Omental fat pad (tissue), 4 donors: ENCODE measurements around the gene CCNY. TPM values are rescaled to one million over a fixed set of nuclear protein-coding genes. Genes with fewer than 3 reads are reported as not detected.
"Not testable (repeated sequence)": the region's sequence is repeated elsewhere in the genome, so short reads cannot be mapped to it uniquely, and the experiment has no call there.

ENCODE experiments used
- ATAC-seq: fragments of 150-250 bp; one replicate; pipeline ENCODE4 v1.9.1; 2016; ENCODE audit warnings: mild to moderate bottlenecking, moderate library complexity; ENCODE audit not compliant: low FRiP score
- DNase-seq: peaks from one replicate; pipeline ENCODE4 v3.0.0-alpha.2; 2019; ENCODE audit warnings: low spot score
- total RNA-seq, 4 donors: library from RNA; depleted of rRNA; stranded (reverse); fragments of >200 nt; gene quantifications; one replicate each; pipeline ENCODE4 v1.1.0, GENCODE V29; 2016
- TF ChIP-seq, protein P1 (sequence below), 3 donors: fragments of 450-650 bp; IDR thresholded peaks; one replicate each; pipeline ENCODE4 v1.5.1; 2016 to 2017; ENCODE audit warnings: antibody characterized with exemption in 3 of 3, mild to moderate bottlenecking in 3 of 3, moderate library complexity in 2 of 3

Gene CCNY
- total RNA-seq, 4 donors from 2014 or later: 38.6 to 49.5 (median 47.2) TPM

- TF ChIP-seq, protein P1, sequence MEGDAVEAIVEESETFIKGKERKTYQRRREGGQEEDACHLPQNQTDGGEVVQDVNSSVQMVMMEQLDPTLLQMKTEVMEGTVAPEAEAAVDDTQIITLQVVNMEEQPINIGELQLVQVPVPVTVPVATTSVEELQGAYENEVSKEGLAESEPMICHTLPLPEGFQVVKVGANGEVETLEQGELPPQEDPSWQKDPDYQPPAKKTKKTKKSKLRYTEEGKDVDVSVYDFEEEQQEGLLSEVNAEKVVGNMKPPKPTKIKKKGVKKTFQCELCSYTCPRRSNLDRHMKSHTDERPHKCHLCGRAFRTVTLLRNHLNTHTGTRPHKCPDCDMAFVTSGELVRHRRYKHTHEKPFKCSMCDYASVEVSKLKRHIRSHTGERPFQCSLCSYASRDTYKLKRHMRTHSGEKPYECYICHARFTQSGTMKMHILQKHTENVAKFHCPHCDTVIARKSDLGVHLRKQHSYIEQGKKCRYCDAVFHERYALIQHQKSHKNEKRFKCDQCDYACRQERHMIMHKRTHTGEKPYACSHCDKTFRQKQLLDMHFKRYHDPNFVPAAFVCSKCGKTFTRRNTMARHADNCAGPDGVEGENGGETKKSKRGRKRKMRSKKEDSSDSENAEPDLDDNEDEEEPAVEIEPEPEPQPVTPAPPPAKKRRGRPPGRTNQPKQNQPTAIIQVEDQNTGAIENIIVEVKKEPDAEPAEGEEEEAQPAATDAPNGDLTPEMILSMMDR (IDR thresholded peaks at IDR 0.05): no peak
- ATAC-seq: no peak
- no peak for DNase-seq
Observed at GRCh38 chr10:35520996-35521395, 184.7 kb downstream of the CCNY start.

- no peak for DNase-seq
- TF ChIP-seq, protein P1 (IDR thresholded peaks at IDR 0.05): no peak
- ATAC-seq: no peak
Observed at GRCh38 chr10:35523670-35524225, 187.4 kb downstream of the CCNY start.

DNA sequence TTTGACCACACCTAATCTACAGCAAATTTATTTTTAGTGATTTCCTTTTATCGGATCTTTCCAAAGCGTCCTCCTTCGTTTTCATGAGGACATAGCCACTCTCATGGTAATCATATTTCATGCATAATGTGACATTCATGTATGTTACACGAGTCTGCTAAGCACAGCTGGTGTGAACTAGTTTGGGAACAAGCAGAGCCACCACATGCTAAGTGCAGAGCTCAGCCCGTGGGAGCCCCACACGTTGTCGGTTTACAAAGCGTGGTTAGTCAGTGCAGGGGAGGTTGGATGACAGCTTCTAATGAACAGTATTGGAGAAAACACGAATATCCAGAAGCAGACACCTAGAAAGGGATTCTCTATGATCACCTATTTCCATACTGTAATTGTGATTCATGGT is 190.4 kb downstream of the CCNY start:
- TF ChIP-seq, protein P1 (IDR thresholded peaks at IDR 0.05): no peak

GRCh38 chr10:35532141-35532540 is 195.8 kb downstream of the CCNY start:
- TF ChIP-seq, protein P1 (IDR thresholded peaks at IDR 0.05): no peak
- ATAC-seq (no peak), DNase-seq (no peak)

More for the DNA sequence above, 190.4 kb downstream of the CCNY start:
- no peak for DNase-seq
- ATAC-seq: no peak

DNA sequence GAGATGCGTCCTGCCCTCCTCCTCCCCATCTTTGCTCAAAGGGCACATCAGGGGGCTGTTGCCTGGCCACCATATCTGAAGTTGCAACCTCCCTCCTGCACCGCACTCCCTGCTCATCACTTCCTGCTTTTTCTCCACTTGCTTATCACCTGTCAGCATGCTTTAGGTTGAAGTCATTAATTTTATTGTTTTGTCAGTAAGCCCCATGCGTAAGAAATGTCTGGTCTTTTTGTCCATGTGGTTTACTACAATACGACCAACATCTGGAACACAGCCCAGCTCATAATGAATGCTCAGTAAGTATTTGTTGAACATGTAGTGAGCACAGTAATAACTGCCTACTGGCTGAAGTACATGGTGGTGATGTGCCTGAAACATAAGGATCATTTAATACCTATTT is 197.3 kb downstream of the CCNY start:
- no peak for DNase-seq
- ATAC-seq: no peak
- TF ChIP-seq, protein P1 (IDR thresholded peaks at IDR 0.05): no peak

DNA sequence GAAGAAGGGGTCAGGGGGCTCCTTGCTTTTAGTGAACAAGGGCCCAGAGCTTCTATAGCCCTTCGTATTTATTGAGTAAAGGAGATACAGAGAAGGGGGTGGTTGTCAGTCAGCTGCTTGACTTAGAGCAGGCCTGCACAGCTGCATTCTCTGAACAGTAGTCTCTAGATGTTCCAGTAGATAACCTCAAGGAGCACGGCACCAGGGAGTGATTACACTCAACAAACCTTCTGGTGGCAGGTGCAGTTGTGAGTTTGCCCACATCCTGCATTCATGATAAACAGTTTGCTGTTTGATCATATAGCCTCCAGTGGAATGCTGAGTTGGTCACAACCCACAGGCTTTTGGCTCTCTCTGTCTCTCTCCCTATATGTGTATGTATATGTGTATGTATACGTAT is 198.8 kb downstream of the CCNY start:
- DNase-seq: no peak
- TF ChIP-seq, protein P1 (IDR thresholded peaks at IDR 0.05): no peak
- ATAC-seq: no peak

- DNase-seq (no peak), ATAC-seq (no peak)
- TF ChIP-seq, protein P1 (IDR thresholded peaks at IDR 0.05): no peak
Observed at GRCh38 chr10:35536789-35537188, 200.5 kb downstream of the CCNY start.

DNA sequence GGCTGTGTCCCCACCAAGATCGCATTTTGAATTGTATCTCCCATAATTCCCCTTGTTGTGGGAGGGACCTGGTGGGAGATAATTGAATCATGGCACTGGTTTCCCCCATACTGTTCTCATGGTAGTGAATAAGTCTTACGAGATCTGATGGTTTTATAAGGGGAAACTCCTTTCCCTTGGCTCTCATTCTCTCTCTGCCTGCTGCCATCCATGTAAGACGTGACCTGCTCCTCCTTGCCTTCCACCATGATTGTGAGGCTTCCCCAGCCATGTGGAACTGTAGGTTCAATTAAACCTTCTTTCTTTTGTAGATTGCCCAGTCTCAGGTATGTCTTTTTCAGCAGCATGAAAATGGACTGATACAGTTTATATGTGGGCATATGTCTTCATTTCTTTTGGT is 201.6 kb downstream of the CCNY start:
- ATAC-seq, DNase-seq: not testable (repeated sequence)
